HG02885 (cell line): Measurements from ENCODE around the gene CD248.

Source experiments
- ATAC-seq: cut with Tn5 transposase; IDR thresholded peaks from one replicate; pipeline ENCODE4 v1.9.1; 2021; ENCODE audit warnings: mild to moderate bottlenecking; ENCODE audit not compliant: unreplicated experiment, poor library complexity

CD248 gene

DNA sequence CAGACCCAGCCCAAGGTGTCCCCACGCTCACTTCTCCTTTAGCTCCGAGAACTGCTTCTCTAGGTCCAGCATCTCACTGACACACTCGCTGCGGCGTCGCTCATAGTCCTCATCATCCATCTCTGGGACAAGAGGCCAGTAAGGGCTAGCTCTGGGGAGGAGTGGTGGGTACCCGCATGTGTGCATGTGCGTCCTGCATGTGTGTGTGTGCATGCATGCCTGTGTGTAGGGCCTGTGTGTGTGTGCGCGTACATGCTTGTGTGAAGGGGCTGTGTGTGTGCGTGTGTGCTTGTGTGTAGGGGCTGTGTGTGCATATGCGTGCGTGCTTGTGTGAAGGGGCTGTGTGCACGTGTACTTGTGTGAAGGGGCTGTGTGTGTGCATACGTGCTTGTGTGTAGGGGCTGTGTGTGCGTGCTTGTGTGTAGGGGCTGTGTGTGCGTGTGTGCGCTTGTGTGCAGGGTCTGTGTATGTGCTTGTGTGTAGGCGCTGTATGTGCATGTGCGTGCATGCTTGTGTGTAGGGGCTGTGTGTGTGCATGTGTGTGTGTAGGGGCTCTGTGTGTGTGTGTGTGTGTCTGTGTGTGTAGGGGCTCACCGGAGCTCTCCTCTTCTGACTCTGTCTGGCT lies 24.8 kb upstream of the CD248 start:
- ATAC-seq: no peak

- no peak for ATAC-seq
Measured at GRCh38 chr11:66340596-66341501, 24.0 kb upstream of the CD248 start.

DNA sequence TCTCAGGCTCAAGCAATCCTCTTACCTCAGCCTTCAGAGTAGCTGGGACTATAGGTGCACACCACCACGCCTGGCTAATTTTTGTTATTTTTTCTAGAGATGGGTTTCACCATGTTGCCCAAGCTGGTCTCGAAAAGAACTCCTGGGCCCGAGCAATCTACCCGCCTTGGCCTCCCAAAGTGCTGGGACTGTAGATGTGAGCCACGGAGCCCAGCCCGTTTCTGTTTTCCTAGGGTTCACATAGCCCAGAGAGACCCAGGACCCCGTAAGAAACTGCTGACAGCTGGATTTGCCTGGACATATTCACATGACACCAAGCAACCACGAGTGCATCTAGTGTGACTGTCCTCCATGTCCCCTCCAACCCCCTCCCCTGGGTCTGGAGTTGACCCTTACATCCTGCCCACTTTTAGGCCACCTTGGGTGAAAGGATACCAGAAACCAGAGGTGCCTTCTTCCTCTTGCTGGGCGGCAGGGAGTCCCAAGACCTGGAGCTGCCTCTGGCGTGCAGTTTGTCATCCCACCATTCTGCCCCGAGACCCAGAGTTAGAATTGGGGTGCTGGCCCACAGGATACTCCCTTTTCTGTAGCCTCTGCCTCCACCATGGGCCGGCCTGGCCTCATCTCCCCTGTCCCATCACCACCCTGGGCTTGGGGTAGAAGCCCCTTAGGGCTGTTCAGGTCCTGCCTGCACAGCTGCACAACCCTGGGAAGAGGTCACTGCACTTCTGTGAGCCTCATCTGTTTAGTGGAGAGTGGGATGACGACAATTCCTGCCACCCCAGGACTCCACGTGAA lies 23.0 kb upstream of the CD248 start:
- ATAC-seq: no peak

DNA sequence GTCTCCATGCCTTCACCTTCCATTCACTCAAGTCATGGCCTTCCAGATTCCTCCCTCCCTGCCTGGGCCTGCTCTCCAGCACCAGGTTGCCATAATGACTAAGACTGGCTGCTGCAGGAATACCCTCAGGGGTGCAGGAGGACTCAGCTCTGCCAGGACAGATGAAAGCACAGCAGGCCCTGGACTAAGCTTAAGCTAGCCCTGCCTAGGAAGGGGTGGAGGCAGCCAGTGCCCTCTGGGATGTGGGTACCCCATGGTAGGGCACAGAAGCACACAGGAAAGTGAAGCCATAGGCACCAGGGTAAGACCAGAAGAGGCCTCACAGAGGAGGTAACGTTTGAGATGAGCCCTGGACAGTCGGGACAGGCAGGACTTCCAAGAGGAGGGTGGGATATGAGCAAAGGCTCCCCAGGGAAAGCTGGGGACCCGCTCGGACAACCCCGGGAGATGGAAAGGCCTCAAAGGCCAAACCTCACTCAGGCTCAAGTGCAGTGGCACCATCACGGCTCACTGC lies 22.4 kb upstream of the CD248 start:
- ATAC-seq: no peak

DNA sequence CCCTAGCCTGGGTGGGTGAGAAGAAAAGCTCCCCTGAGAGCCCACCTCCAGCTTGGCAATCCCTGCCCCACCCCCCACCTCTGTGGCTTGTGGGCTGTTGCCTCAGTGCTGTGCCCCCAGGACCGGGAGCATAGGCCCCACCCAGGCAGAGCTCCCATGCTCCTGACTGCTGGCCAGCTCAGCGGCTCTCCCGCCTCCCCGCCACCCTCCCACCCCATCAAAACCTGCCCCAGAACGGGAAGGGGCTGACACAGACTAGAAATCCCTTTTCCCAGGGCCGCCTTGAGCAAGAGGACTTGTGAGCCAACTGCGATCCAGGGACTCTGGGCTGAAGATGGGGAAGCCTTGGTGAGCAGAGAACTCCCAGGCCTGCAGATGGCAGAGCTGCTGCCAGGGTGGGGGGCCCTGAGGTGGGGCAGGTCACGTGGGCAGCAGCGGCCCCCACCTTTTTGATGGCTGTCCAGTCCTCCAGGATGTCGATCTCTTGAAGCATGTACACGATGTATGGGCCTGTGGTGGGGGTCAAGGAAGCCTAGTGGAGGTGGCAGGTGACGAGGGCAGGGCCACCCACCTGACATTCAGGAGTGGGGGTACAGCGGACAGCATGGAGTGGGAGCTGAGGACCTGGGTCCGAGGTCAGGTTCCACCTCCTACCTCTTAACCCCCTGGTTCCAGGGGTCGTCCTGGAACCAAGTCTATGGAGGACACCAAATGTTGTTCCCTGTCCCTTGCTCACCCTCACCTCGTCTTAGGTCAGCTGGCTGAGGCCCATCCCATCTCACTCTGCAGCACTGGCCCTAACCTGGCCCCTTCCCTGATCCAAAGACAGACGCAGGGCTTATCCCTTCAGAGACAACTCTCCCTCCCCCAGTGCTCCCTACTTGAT lies 21.7 kb upstream of the CD248 start:
- no peak for ATAC-seq

DNA sequence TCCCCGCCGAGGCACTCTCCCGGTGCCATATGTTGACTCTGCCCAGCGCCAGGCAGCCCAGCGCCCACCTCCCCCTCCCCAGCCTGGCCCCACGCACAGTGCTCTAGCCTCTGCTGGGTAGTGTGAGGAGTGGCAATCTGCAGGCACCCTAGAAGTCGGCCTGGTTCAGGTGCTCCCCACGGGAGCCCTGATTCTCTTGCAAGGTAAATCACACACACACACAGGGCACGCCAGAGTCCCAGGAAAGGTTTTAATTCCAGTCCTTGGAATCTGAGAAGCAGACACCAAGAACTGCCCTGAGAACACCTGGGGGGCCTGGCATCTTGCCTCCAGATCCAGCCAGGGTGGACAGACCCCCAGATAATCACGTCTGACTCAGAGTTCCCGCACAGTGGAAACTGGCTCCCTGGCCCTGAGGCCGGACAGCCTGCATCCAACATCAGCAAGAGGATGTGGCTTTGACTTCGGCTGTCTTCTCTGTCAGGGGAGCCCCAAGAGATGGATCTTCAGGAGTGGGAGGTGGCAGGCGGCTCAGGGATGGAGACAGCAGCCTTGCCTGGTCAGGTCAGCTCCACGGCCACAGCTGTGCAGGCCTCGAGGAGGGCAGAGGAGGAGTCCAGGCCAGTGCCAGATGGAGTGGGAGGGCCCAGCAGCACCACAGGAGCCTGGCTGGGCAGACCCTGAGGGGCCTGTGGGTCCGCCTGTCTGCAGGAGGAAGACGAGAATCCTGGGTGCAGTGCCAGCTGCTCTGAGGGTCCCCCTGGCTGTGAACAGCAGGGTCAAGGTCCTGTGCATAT lies 20.5 kb upstream of the CD248 start:
- peak; percentile 6 for ATAC-seq

DNA sequence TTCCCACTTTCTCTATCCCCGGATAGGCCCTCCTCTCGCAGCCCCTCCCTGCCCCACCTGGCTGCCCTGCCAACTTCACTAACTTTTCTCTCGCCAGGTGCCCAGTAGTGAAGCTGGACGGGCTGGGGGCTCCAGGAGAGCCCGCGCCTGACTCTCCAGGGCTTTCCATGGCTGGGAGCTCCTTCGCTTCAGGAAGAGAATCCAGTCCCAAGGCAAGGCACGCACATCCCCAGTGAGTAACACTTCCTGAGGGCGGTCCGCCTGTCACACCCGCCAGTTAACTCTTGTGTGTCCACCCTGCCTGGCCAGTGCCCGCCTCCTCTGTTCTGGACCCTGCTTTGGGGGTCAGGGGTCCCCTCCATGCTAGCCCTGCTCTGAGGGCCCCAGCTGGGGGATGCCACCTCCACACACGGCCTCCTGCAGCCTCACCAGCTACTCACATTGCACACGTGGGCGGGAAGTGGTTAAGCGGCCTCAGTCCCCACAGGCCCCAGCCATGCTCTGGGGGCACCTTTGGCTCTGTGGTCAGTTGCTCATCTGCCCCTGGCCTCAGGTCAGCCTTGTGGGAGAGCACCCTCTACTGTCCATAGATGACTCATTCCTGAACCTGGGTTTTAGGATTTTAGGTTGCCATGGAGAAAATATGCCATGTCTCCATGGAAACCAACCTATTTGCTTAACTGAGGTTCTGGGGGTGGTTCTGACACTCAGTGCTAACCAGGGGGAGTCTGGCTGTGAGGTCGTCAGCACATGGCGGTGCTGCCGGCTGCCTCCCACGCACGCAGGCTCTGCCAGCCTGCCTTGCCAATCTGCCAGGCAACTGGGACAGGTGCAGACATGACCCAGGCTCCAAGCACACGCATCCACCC lies 19.6 kb upstream of the CD248 start, which contains the start of gene RIN1:
RIN1 (minus strand) TSS at position 201 of the 869 bp plus-strand sequence; CDS start at position 169, 32 bp downstream.
- peak; percentile 71 for ATAC-seq

- ATAC-seq: no peak
Measured at GRCh38 chr11:66335531-66336233, 18.8 kb upstream of the CD248 start.

GRCh38 chr11:66334605-66335442 lies 18.0 kb upstream of the CD248 start:
- ATAC-seq: no peak

GRCh38 chr11:66333896-66334604 lies 17.2 kb upstream of the CD248 start:
- no peak for ATAC-seq

DNA sequence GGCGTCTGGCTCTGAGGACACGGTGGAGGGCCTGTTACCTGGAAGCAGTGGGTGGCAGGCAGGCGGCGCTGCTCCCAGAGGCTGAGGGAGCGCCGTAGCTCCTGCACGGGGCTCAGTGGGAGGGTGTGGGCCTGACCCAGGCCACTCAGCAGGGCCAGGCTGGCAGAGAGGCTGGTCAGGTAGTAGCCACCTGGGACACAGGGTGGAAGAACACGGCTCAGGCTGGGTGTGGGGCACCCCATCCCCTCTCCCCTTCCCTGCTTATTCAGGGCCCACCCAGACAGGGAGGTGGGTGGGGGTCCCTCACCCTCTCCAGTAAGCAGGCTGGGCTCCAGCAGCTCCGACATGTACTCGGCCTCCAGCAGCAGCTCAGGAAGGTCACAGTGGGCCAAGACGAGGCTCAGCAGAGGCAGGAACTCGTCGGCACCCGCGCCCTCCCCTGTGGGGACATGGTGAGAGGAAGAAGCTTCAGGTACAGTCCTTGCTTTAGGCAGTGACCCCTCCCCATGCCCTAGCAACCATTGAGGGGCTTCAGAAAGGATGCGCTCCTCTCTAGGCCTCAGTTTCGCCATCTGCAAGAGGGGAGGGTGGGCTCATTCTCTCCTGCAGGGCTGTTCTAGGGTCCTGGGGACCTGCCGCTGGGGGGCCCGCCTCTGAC lies 16.5 kb upstream of the CD248 start:
- no peak for ATAC-seq

DNA sequence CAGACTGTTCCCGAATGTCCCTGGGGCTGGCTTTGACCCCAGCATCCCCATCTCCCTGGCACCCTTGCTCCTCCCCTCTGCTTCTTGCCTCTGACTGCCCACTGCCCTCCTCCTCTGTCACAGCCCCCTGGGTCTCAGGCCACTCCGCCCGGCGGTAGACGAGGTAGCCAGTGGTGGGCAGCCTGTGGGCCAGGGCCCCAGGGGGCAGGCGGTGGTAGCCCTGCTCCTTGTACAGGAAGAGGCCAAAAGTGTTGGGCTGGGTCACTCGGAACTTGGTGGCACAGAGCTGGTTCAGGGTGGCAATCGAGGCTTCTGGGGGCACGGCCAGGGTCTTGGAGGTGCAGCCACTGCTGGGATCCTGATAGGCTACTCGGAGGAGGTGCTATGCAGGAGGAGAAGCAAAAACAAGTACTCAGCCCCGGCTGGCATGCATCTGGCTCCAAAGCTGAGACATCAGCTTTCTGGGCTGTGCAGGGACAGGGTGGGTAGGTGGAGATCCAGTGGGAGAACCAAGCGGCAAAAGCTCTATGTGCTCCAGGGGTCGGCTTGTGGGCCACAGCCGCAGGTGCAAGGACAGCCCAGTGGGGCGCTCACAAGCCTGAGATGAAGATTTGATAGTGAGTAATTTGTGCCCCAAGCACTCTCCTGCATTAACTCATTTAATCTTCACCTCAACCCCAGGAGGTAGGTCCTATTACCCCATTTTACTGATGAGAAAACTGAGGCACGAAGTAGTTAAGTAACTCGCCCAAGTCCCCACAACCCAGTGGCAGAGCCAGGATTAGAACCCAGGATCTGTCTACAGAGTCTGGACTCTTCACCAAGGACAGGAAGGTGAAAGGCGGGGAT lies 15.8 kb upstream of the CD248 start:
- no peak for ATAC-seq

GRCh38 chr11:66331542-66332370 lies 14.9 kb upstream of the CD248 start:
- no peak for ATAC-seq

DNA sequence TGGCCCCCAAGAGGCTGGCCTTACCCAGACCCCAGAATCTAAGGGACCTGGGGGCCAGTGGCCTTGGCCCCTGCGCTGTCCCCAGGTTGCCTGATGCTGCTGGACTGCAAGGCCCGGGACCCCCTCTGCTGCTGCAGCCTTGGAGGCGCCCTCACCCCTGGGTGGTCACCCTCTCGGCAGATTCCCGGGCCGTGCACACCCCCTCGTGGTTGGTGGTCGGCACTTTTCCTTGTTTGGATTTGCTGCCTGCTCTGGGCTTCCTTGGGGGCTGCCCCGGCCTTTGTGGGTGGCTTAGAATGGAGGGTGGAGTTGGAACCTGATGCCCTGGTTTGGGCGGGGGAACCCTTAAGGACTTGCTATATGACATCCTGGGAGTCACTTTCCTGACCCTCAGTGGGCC lies 14.1 kb upstream of the CD248 start:
- no peak for ATAC-seq
